ENCODE measurements around the gene SRSF9.
"Not testable (repeated sequence)": the region's sequence is repeated elsewhere in the genome, so short reads cannot be mapped to it uniquely, and the experiment has no call there.

SRSF9 gene

GRCh38 chr12:120447992-120448391 lies 21.6 kb downstream of the SRSF9 start:
- DNase-seq (ENCODE audit: low spot score): no peak

DNA sequence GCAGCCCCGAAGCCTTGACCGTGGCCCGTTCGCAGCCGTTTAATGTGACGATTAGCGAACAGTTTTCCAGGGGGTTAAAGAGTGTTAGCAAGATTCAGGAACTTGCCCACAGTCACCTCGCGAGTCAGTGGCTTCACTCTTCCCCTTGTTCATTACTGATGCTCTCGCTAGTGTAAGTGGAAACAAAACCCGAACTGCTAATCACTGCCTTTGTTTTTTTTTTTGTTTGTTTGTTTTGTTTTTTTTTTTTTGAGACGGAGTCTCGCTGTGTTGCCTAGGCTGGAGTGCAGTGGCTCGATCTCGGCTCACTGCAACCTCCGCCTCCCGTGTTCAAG lies 22.7 kb downstream of the SRSF9 start:
- DNase-seq (ENCODE audit: low spot score): not testable (repeated sequence)

- DNase-seq (ENCODE audit: low spot score): peak; percentile 85
Observed at GRCh38 chr12:120445911-120446843, 23.4 kb downstream of the SRSF9 start, which contains the start of the genes GATC and TRIAP1. Gene GATC, plus strand, starts transcription at chr12:120446444. Its CDS starts 37 bp downstream, at chr12:120446481. Gene TRIAP1, minus strand, starts transcription at chr12:120446384. Its CDS starts 12 bp downstream, at chr12:120446372.

DNA sequence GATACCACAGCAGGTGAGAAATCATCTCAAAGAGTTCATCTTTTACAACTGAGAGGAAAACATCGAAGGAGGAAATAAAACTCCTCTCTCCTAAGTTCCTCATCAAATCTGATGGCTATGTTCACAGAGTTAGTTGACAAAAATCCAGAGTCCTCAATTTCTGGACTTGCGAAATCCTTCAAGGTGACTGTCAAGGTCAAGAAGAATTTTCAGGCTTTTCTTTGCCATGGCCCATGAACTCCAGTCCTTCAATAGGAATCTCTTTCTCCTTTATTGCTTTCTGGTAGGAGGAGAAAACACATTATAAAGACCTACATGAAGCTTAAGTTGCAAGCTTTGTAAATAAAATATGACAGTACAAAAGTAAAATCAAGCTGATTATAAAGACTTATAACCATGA lies 24.9 kb downstream of the SRSF9 start:
- no peak for DNase-seq (ENCODE audit: low spot score)

GRCh38 chr12:120439646-120440247 lies 29.8 kb downstream of the SRSF9 start:
- peak; percentile 64 for DNase-seq (ENCODE audit: low spot score)

DNA sequence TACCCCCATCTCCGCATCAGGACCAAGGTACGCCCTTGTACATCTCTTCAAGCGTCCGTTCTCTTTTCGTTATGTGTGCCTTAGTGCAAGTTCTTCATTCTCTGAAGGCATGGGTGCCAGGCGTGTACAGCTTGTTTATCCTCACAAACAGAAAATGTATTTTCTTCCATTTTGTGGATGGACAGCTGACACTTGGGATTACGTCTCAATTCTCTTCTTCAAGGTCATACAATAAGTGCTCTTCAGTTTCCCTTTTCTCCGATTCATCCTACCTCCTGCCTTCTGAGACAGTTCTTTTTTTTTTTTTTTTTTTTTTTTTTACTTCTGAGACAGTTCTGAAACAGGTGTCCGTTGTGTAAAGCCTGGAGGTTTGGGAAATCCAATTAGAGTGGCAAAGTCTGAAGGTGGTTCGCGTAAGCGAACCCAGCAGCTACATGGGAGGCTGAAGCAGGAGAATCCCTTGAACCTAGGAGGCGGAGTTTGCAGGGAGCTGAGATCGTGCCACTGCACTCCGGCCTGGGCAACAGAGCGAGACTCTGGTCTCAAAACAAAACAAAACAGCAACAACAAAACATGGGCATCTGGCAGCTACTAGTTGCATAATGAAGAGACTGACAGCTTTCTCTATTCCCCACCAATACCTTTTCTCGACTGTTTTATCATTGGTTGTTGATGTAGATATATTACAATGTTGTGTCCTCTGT lies 30.9 kb downstream of the SRSF9 start:
- peak; percentile 32 for DNase-seq (ENCODE audit: low spot score)

DNA sequence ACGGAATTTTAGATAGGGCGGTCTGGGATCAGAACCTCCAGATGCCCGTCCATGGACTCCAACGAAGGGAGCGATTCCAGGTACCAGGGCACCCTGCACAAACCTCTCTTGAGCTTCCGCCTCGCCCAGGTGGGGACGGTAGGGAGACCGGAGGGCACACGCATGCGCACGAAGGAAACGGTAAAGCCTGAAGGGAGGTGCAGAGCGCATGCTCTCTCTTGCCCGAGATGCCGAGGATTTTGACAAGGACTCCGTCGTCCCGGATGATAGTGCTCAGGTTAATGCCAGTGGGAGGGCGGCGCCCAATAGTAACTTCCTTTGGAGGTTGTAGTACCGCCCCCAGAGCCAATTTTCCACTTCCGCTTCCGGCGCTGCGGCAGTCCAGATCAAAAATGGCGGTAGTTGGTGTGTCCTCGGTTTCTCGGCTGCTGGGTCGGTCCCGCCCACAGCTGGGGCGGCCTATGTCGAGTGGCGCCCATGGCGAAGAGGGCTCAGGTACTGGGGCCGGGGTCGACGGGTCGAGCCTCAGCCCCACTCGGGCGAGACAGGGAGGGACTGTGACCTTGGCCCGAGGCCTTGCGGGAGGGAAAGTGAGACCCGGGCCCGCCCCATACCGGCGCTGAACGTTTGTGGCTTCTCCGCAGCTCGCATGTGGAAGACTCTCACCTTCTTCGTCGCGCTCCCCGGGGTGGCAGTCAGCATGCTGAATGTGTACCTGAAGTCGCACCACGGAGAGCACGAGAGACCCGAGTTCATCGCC lies 31.6 kb downstream of the SRSF9 start, which contains the start of gene COX6A1:
Gene COX6A1 (plus strand): TSS at position 379 of the 760 bp plus-strand sequence. CDS start 14 bp downstream, at position 393.
- DNase-seq (ENCODE audit: low spot score): peak; percentile 99

DNA sequence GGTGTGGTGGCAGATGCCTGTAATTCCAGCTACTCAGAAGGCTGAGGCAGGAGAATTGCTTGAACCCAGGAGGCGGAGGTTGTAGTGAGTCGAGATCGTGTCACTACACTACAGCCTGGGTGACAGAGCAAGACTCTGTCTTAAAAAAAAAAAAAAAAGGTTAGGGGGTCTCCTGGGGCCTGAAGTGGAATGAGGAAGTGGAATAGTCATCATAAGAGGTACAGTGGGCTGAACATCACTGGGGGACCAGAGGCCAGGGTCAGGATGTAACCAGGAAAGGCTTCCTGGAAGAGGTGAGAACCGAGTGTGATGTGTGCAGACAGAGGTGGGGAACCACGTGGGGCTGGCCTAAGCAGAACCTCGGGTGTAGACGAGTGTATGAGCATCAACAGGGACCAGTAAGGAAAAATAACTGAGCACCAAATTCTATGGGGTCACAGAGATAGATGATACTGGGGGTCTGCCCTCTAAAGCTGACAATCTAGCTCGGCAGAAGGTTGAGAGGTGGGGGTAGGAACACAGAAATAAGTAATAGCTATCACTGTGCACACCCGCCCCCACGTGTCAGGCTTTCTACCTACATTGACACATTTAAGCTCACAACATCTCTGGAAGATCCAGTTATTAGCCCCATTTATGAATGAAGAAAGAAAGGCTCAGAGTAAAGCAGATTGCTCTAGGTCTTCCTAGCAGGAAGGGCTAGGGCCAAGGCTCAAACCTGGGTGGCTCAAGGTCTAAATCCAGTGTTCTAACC lies 36.6 kb downstream of the SRSF9 start:
- DNase-seq (ENCODE audit: low spot score): no peak

GRCh38 chr12:120429368-120429767 lies 40.2 kb downstream of the SRSF9 start:
- DNase-seq (ENCODE audit: low spot score): no peak

DNA sequence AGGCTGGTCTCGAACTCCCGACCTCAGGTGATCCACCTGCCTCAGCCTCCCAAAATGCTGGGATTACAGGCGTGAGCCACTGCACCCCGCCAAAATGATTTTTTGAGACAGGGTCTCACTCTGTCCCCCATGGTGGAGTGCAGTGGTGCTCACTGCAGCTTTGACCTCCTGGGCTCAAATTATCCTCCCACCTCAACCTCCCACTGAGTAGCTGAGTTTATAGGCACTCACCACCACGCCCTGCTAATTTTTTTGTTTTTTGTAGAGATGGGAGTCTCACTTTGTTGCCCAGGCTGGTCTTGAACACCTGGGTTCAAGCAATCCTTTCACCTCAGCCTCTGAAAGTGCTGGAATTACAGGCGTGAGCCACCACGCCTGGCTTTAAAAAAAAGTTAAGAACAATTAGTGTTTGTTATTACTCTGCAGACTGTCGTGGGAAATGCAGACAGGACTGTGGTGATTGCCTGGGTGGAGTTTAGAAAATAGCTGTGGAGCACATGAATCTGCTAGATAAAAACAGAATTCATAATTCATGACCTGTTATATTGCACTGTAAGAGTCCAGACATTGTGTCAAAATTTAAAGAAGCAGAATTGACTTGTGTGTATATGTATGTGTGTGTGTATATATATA lies 40.8 kb downstream of the SRSF9 start:
- DNase-seq (ENCODE audit: low spot score): no peak

DNA sequence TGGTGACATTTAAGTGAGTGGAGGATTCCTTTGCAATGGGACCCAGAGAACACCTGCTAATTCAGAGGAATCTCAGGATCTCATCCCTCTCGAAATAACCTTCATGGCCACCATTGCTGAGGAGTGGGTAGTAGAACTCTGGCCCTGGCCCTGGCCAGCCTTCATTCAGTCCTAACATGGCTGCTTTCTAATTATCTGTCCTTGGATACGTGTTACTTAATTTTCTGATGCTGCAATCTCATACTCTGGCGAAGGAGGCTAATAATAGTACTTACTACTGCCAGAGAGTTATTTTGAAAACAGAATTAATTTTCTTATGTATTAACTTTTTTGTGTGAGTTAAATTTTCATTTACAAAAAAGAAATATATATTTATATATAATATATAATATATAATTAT lies 43.8 kb downstream of the SRSF9 start:
- DNase-seq (ENCODE audit: low spot score): no peak

DNA sequence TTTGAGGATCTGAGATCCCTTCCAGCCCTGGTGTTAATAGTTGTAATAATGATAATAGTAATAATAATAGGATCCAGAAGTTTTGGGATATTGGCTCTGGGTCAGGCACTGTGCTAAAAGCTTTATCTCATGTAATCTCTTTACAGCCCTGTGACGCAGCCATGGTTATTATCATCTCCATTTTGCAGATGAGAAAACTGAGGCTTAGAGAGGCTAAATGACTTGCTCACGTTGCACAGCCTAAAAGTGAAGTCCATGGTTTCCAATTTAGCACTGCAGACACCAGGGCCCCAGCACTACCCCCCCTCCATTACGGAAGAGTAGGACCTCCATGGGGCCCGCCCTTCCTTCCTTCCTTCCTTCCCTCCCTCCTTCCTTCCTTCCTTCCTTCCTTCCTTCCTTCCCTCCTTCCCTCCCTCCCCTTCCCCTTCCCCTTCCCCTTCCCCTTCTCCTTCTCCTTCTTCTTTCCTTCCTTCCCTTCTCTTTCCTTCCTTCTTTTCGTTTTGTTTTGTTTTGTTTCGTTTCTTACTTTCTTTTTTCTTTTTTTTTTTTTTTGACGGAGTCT lies 46.6 kb downstream of the SRSF9 start:
- DNase-seq (ENCODE audit: low spot score): no peak

DNA sequence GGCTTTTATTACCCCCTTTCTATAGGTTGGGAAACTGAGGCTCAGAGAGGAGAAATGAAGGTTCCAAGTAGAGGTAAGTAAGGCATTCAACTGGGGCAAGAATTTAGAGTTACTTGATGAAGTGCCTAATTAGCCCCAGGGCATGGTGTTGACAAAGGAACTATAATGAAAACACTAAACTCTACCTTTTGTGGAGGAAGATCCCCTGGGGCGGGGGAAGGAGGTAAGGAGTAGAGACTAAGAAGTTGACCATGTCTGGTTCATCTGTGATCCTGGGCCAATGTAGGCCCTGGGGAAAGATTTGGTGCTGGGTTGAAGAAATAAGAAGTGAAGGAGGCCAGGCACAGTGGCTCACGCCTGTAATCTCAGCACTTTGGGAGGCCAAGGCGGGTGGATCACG lies 47.8 kb downstream of the SRSF9 start:
- no peak for DNase-seq (ENCODE audit: low spot score)

GRCh38 chr12:120417917-120418580 lies 51.5 kb downstream of the SRSF9 start:
- DNase-seq (ENCODE audit: low spot score): no peak

GRCh38 chr12:120416490-120417216 lies 52.9 kb downstream of the SRSF9 start:
- no peak for DNase-seq (ENCODE audit: low spot score)

DNA sequence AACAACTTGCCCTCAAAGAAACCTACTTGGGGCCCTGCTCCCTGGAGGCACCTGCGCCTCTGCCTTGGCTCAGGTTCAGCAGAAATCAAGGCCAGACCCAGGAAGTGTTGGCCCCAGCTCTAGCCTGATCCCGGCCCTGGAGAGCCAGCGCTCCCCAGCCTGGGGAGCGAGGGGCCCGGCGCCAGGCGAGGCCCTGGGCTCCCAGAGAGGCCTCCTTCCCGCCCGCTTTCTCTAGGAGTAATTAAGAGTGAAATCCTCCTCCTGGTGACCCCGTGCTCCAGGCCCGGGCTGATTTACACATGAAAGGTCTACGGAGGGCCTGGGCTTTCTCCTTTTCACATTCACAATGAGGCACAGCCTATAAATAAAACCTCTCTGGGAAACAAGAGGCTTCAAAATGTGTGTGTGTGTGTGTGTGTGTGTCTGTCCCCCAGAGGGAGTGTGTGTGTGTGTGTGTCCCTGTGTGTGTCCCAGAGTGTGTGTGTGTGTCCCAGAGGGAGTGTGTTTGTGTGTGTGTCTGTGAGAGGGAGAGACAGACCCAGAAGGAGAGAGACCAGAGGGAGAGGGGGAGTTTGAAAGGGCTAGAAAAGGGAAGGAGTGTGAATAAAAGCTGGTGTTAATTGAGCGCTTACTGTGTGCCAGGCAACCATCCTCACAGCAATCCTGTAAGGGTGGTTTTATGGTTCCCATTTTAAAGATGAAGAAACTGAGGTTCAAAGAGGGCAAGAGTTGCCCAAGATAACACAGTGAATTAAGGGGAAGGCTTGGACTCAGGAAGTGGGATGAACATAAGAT lies 55.5 kb downstream of the SRSF9 start:
- DNase-seq (ENCODE audit: low spot score): no peak

DNA sequence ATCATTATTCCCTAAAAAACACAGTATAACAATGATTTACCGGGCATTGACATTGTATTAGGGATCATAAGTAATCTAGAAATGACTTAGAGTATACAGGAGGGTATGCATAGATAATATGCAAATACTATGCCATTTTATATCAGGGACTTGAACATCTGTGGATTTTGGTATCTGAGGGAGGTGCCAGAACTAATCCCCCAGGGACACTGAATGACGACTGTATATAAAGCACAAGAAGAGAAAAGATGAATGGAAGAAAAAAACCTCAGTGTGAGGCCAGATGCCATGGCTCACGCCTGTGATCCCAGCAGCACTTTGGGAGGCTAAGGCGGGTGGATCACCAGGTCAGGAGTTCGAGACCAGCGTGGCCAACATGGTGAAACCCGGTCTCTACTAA lies 57.1 kb downstream of the SRSF9 start:
- DNase-seq (ENCODE audit: low spot score): no peak

All from hematopoietic multipotent progenitor cell treated with erythropoietin and hydrocortisone succinate and interleukin-3 and kit ligand, for 17 days (in vitro differentiated cells).